Subcutaneous abdominal adipose tissue (tissue), 5 donors: ENCODE results near the gene ARL3.
"Not testable (repeated sequence)": the region's sequence is repeated elsewhere in the genome, so short reads cannot be mapped to it uniquely, and the experiment has no call there.

ENCODE experiments used
- H3K27ac ChIP-seq: one replicate; pipeline ENCODE4 v1.7.0; 2013; ENCODE audit warnings: low read depth, mild to moderate bottlenecking, inconsistent platforms, low read length, moderate library complexity
- H3K27me3 ChIP-seq, 5 donors: one replicate each; pipeline ENCODE4 v1.7.0; 2013; ENCODE audit warnings: low read length in 5 of 5, inconsistent platforms in 1 of 5; ENCODE audit not compliant: control insufficient read depth in 5 of 5, insufficient read depth in 4 of 5
- H3K36me3 ChIP-seq, 5 donors: one replicate each; pipeline ENCODE4 v1.7.0; 2013; ENCODE audit warnings: low read length in 5 of 5; ENCODE audit not compliant: control insufficient read depth in 5 of 5, insufficient read depth in 5 of 5
- H3K4me1 ChIP-seq, 5 donors: one replicate each; pipeline ENCODE4 v1.7.0; 2013; ENCODE audit warnings: low read length in 5 of 5, mild to moderate bottlenecking in 3 of 5, moderate library complexity in 1 of 5; ENCODE audit not compliant: control insufficient read depth in 5 of 5, insufficient read depth in 5 of 5
- H3K4me3 ChIP-seq, 5 donors: one replicate each; pipeline ENCODE4 v1.7.0; 2013; ENCODE audit warnings: low read length in 5 of 5, low read depth in 1 of 5
- H3K9ac ChIP-seq, 5 donors: one replicate each; pipeline ENCODE4 v1.7.0; 2013; ENCODE audit warnings: low read length in 5 of 5, mild to moderate bottlenecking in 4 of 5, moderate library complexity in 3 of 5
- H3K9me3 ChIP-seq, 5 donors: one replicate each; pipeline ENCODE4 v1.7.0; 2013; ENCODE audit warnings: low read length in 5 of 5; ENCODE audit not compliant: control insufficient read depth in 5 of 5
- donor health status: healthy.
- donor health status: healthy.
- donor health status: healthy.
- donor health status: healthy.
- donor health status: healthy.

Gene ARL3

DNA sequence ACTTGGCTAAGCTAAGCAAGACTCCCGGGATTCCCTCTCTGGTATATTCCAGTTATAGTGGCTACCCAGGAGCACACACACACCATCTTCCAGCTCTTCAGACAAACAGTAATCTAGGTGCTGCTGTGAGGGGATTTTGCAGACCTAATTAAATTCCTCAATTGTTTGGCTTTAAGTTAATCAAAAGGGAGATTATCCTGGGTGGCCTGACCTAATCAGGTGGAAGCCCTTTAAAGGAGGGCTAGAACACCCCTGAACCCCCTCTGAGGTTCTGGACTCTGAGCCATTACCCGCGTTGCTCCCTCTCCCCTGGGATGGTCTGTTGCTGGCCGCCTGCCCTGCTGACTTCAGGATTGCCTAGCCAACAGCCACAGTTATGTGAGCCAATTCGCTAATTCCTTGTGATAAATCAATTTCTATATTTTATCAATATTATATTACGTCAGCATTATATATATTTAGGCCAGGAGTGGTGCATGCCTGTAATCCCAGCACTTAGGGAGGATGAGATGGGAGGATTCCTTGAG is 6.6 kb upstream of the ARL3 start:
- Histone ChIP-seq H3K4me1 (peaks cover 0 to 9% (median 6%) of the 10 kb centered on the region in 5 donors), H3K27me3 (no peaks in the 10 kb centered on the region), H3K27ac (no peak overlapping the region), H3K9me3 (no peaks in the 10 kb centered on the region), H3K9ac (no peak overlapping the region), H3K36me3 (no peaks in the 10 kb centered on the region), H3K4me3 (no peak overlapping the region)

GRCh38 chr10:102720337-102720736 is 6.1 kb upstream of the ARL3 start:
- Histone ChIP-seq H3K9ac (no peak overlapping the region), H3K4me3 (no peak overlapping the region), H3K27ac (no peak overlapping the region), H3K27me3 (no peaks in the 10 kb centered on the region), H3K9me3 (no peaks in the 10 kb centered on the region), H3K4me1 (peaks cover 0 to 10% (median 7%) of the 10 kb centered on the region in 5 donors), H3K36me3 (no peaks in the 10 kb centered on the region)

GRCh38 chr10:102718220-102718619 is 4.0 kb upstream of the ARL3 start:
- H3K36me3 ChIP-seq, result no peaks in the 10 kb centered on the region
- H3K9me3 ChIP-seq, result no peaks in the 10 kb centered on the region
- no peak overlapping the region for H3K27ac ChIP-seq
- no peaks in the 10 kb centered on the region for H3K27me3 ChIP-seq
- H3K4me1 ChIP-seq, result peaks cover 0 to 26% (median 25%) of the 10 kb centered on the region in 5 donors
- peak overlapping the region in 1 of 5 donors; percentile 13 for H3K9ac ChIP-seq
- no peak overlapping the region for H3K4me3 ChIP-seq

DNA sequence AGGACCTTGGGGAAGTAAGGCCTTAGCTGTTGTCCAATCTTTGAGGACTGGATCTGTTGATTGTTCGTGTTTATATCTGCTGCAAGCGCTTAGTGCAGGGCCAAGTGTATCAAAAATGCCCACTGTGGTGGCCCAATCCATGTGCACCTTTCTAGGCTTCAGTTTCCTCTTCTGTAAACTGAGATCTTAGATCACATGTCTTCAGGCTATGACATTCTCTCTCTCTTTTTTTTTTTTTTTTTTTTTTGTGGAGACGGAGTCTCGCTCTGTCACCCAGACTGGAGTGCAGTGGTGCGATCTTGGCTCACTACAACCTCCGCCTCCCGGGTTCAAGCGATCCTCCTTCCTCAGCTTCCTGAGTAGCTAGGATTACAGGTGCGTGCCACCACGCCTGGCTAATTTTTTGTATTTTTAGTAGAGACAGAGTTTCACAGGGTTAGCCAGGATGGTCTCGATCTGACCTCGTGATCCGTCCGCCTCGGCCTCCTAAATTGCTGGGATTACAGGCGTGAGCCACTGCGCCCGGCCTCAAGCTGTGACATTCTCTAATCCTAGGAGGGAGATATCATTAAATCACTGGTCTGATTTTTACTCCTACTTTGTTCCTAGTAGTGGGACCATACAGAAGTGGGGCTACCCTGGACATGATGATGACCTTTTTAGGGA is 2.8 kb upstream of the ARL3 start:
- H3K9ac ChIP-seq, H3K27me3 ChIP-seq, H3K4me3 ChIP-seq, H3K27ac ChIP-seq, H3K9me3 ChIP-seq, H3K36me3 ChIP-seq: not testable (repeated sequence)
- H3K4me1 ChIP-seq, result peaks cover 0 to 29% (median 27%) of the 10 kb centered on the region in 5 donors

- no peaks in the 10 kb centered on the region for H3K9me3 ChIP-seq
Observed at GRCh38 chr10:102715880-102716279, 1.7 kb upstream of the ARL3 start.

DNA sequence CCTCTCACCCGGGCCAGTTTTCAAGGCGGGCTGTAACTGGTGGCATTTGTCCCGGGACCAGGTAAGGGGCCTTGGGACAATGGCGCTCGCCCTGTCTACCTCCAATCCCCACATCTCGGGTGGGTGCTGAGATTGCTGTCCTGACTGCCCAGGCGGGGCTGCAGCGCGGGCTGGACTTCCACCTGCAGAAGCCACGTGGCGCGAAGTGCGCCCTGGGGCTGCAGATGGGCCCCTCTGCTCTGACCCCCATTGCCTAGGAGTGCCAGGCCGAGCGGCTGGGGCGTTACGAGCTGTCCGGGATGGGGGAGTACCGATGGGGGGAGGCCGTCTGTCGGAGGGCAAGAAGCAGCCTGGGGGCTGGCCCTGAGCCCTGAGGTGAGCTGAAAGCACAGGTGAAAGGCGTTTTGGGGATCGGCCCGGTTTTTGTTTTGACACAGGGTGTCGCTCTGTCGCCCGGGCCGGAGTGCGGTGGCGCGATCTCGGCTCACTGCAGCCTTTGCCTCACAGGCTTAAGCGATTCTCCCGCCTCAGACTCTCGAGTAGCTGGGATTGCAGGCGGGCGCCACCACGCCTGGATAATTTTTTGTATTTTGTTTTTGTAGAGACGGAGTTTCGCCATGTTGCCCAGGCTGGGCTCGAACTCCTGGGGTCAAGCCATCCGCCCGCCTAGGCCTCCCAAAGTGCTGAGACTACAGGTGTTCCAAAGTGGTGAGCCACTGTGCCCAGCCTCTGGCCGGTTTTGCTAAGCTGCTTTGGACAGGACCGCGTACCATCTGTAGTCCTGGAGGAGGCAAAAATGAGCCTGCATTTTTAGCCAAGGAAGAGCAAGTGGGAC is 641 bp upstream of the ARL3 start, which contains the start of gene SFXN2:
Gene SFXN2 (plus strand): TSS at position 16 of the 835 bp plus-strand sequence. CDS start 12,001 bp downstream, outside the sequence.
- peak within 1 kb of the TSS; percentile 29 to 84 (median 66) for H3K9ac ChIP-seq
- H3K4me1 ChIP-seq, result peaks cover 0 to 23% (median 21%) of the 10 kb centered on the region in 5 donors
- H3K27me3 ChIP-seq, result no peaks in the 10 kb centered on the region
- H3K27ac ChIP-seq, result peak within 1 kb of the TSS; percentile 19
- no peaks in the 10 kb centered on the region for H3K9me3 ChIP-seq
- H3K4me3 ChIP-seq, result peak within 1 kb of the TSS; percentile 86 to 93 (median 90)
- H3K36me3 ChIP-seq, result no peaks in the 10 kb centered on the region

More at GRCh38 chr10:102715880-102716279, 1.7 kb upstream of the ARL3 start:
- Histone ChIP-seq H3K36me3 (no peaks in the 10 kb centered on the region), H3K4me3 (no peak overlapping the region), H3K27ac (no peak overlapping the region), H3K9ac (no peak overlapping the region), H3K27me3 (no peaks in the 10 kb centered on the region), H3K4me1 (peaks cover 0 to 26% (median 24%) of the 10 kb centered on the region in 5 donors)

GRCh38 chr10:102713539-102713813 is 721 bp downstream of the ARL3 start:
- H3K4me3 ChIP-seq, result peak overlapping the region; percentile 86 to 93 (median 90)
- H3K9ac ChIP-seq, result peak overlapping the region; percentile 29 to 84 (median 60)
- H3K9me3 ChIP-seq, result no peaks in the 10 kb centered on the region
- no peaks in the 10 kb centered on the region for H3K36me3 ChIP-seq
- peaks cover 0 to 23% (median 21%) of the 10 kb centered on the region in 5 donors for H3K4me1 ChIP-seq
- no peaks in the 10 kb centered on the region for H3K27me3 ChIP-seq
- peak overlapping the region; percentile 19 for H3K27ac ChIP-seq

- H3K9me3 ChIP-seq, result no peaks in the 10 kb centered on the region
- H3K27ac ChIP-seq, result peak overlapping the region; percentile 19
- H3K27me3 ChIP-seq, result no peaks in the 10 kb centered on the region
- no peaks in the 10 kb centered on the region for H3K36me3 ChIP-seq
- H3K9ac ChIP-seq, result peak overlapping the region in 4 of 5 donors; percentile 48 to 84 (median 66)
- H3K4me1 ChIP-seq, result peaks cover 0 to 23% (median 20%) of the 10 kb centered on the region in 5 donors
- H3K4me3 ChIP-seq, result peak overlapping the region; percentile 86 to 93 (median 90)
Observed at GRCh38 chr10:102712843-102713538, 1.2 kb downstream of the ARL3 start.

- H3K27me3 ChIP-seq, result no peaks in the 10 kb centered on the region
- H3K9ac ChIP-seq, result no peak overlapping the region
- no peaks in the 10 kb centered on the region for H3K36me3 ChIP-seq
- peaks cover 0 to 23% (median 20%) of the 10 kb centered on the region in 5 donors for H3K4me1 ChIP-seq
- no peak overlapping the region for H3K27ac ChIP-seq
- no peak overlapping the region for H3K4me3 ChIP-seq
- no peaks in the 10 kb centered on the region for H3K9me3 ChIP-seq
Observed at GRCh38 chr10:102712089-102712488, 2.1 kb downstream of the ARL3 start.
